OCI-LY3 (cell line): Measurements from ENCODE around the gene TGOLN2.

Experiments
- H2AFZ ChIP-seq: fragments of 200-600, 300-600 bp; shearing (Covaris generic); 2 replicates; pipeline ENCODE4 v1.6.0; 2014; ENCODE audit warnings: antibody characterized with exemption, low read depth, low read length
- H3K27ac ChIP-seq: fragments of 200-600, 300-600 bp; sonication (generic); 2 replicates; pipeline ENCODE4 v1.5.1; 2014; ENCODE audit warnings: mild to moderate bottlenecking, low read length, moderate library complexity, mixed read lengths
- H3K27me3 ChIP-seq: fragments of 200-600, 300-600 bp; sonication (generic); 2 replicates; pipeline ENCODE4 v1.6.1; 2014; ENCODE audit warnings: low read depth, low read length, mixed read lengths
- H3K36me3 ChIP-seq: fragments of 200-600, 300-600 bp; sonication (generic); replicated peaks from 2 replicates; pipeline ENCODE3; 2014; ENCODE audit warnings: low read depth, low read length, mixed read lengths
- H3K4me1 ChIP-seq: fragments of 300-600, 200-600 bp; sonication (generic); 2 replicates; pipeline ENCODE4 v1.6.1; 2014; ENCODE audit warnings: low read length, mixed read lengths
- H3K4me2 ChIP-seq: fragments of 200-600, 300-600 bp; sonication (generic); 2 replicates; pipeline ENCODE4 v1.6.1; 2014; ENCODE audit warnings: low read length, mixed read lengths
- H3K4me3 ChIP-seq: fragments of 300-600, 200-600 bp; sonication (generic); 2 replicates; pipeline ENCODE4 v1.5.1; 2014; ENCODE audit warnings: antibody characterized with exemption, mild to moderate bottlenecking, low read length, moderate library complexity
- H3K79me2 ChIP-seq: fragments of 300-600, 200-600 bp; shearing (Covaris generic); 2 replicates; pipeline ENCODE4 v1.6.1; 2014; ENCODE audit warnings: mild to moderate bottlenecking, low read length, mixed read lengths
- H3K9ac ChIP-seq: fragments of 300-600, 200-600 bp; shearing (Covaris generic); 2 replicates; pipeline ENCODE4 v1.6.0; 2014; ENCODE audit warnings: mild to moderate bottlenecking, low read length, moderate library complexity
- H3K9me3 ChIP-seq: fragments of 200-600, 300-600 bp; shearing (Covaris generic); 2 replicates; pipeline ENCODE4 v1.6.1; 2014; ENCODE audit warnings: low read length, mixed read lengths; ENCODE audit not compliant: insufficient read depth
- H4K20me1 ChIP-seq: fragments of 200-600, 300-600 bp; sonication (generic); 2 replicates; pipeline ENCODE4 v1.6.1; 2016; ENCODE audit warnings: low read length, mixed read lengths; ENCODE audit not compliant: insufficient read depth
- EZH2phosphoT487 ChIP-seq: fragments of 200-600 bp; shearing (Covaris generic); IDR thresholded peaks from 2 replicates; pipeline ENCODE4 v1.6.1; 2018; ENCODE audit warnings: antibody characterized with exemption, mixed run types, low read depth
- TF ChIP-seq, protein P1 (sequence below): fragments of 200-600, 300-600 bp; sonication (generic); IDR thresholded peaks from 2 replicates; pipeline ENCODE4 v1.5.1; 2014; ENCODE audit warnings: antibody characterized with exemption, low read length, low read depth

TGOLN2 gene

DNA sequence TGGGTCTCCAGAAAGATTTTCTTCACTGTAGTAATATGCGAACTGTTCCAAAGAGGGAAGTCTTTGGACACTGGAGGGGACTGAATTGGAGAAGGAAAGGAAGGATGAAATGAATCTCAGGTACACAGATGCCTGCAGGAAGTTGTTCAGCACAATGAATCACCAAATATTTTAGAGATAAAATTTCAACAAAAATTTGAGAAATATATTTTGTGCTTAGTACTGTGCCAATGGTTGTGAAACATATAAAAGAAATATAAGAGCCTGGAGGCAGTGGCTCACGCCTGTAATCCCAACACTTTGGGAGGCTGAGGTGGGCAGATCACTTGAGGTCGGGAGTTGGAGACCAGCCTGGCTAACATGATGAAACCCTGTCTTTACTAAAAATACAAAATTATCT, 29.9 kb upstream of the TGOLN2 start:
- Histone ChIP-seq H3K9ac (no peak overlapping the region), H4K20me1 (no peaks in the 10 kb centered on the region), H3K4me3 (no peak overlapping the region), H3K4me1 (peaks cover 10% of the 10 kb centered on the region), H3K79me2 (peaks cover 25% of the 10 kb centered on the region), H2AFZ (no peak overlapping the region), H3K27ac (no peak overlapping the region), H3K4me2 (no peak overlapping the region), H3K27me3 (no peaks in the 10 kb centered on the region), H3K9me3 (no peaks in the 10 kb centered on the region), H3K36me3 (peaks cover 8% of the 10 kb centered on the region)
- TF ChIP-seq, protein P1, sequence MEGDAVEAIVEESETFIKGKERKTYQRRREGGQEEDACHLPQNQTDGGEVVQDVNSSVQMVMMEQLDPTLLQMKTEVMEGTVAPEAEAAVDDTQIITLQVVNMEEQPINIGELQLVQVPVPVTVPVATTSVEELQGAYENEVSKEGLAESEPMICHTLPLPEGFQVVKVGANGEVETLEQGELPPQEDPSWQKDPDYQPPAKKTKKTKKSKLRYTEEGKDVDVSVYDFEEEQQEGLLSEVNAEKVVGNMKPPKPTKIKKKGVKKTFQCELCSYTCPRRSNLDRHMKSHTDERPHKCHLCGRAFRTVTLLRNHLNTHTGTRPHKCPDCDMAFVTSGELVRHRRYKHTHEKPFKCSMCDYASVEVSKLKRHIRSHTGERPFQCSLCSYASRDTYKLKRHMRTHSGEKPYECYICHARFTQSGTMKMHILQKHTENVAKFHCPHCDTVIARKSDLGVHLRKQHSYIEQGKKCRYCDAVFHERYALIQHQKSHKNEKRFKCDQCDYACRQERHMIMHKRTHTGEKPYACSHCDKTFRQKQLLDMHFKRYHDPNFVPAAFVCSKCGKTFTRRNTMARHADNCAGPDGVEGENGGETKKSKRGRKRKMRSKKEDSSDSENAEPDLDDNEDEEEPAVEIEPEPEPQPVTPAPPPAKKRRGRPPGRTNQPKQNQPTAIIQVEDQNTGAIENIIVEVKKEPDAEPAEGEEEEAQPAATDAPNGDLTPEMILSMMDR: no peak
- no peak for TF ChIP-seq EZH2phosphoT487

- Histone ChIP-seq H3K27me3 (no peaks in the 10 kb centered on the region), H3K9me3 (no peaks in the 10 kb centered on the region), H2AFZ (no peak overlapping the region), H3K79me2 (peaks cover 28% of the 10 kb centered on the region), H4K20me1 (no peaks in the 10 kb centered on the region), H3K4me2 (no peak overlapping the region), H3K9ac (no peak overlapping the region), H3K4me3 (no peak overlapping the region), H3K36me3 (peaks cover 8% of the 10 kb centered on the region), H3K4me1 (peaks cover 10% of the 10 kb centered on the region), H3K27ac (no peak overlapping the region)
- TF ChIP-seq EZH2phosphoT487: no peak
- TF ChIP-seq, protein P1: no peak
These were observed 28.4 kb upstream of the TGOLN2 start for GRCh38 chr2:85356186-85356585.

GRCh38 chr2:85355521-85355920, 27.7 kb upstream of the TGOLN2 start:
- H3K27me3 ChIP-seq: no peaks in the 10 kb centered on the region
- H4K20me1 ChIP-seq: no peaks in the 10 kb centered on the region
- H3K4me2 ChIP-seq: peak overlapping the region; percentile 79
- H3K4me3 ChIP-seq: peak overlapping the region; percentile 94
- no peak overlapping the region for H2AFZ ChIP-seq
- TF ChIP-seq, protein P1: no peak
- no peak for TF ChIP-seq EZH2phosphoT487
- no peaks in the 10 kb centered on the region for H3K9me3 ChIP-seq
- H3K27ac ChIP-seq: no peak overlapping the region
- H3K9ac ChIP-seq: peak overlapping the region; percentile 92; the same call in 1 of the 2 replicates
- H3K4me1 ChIP-seq: peaks cover 10% of the 10 kb centered on the region
- peaks cover 13% of the 10 kb centered on the region for H3K36me3 ChIP-seq
- peaks cover 28% of the 10 kb centered on the region for H3K79me2 ChIP-seq

GRCh38 chr2:85355073-85355410, 27.3 kb upstream of the TGOLN2 start:
- Histone ChIP-seq H3K27ac (peak overlapping the region; percentile 28), H3K27me3 (no peaks in the 10 kb centered on the region), H3K9me3 (no peaks in the 10 kb centered on the region), H4K20me1 (no peaks in the 10 kb centered on the region), H3K36me3 (peaks cover 17% of the 10 kb centered on the region), H3K79me2 (peaks cover 28% of the 10 kb centered on the region), H3K9ac (peak overlapping the region; percentile 92), H3K4me2 (peak overlapping the region; percentile 79), H3K4me1 (peaks cover 10% of the 10 kb centered on the region), H2AFZ (peak overlapping the region; percentile 98), H3K4me3 (peak overlapping the region; percentile 94)
- TF ChIP-seq EZH2phosphoT487: no peak
- TF ChIP-seq, protein P1: no peak
